ENCODE data around the gene TMEM164. TPM values are rescaled to one million over a fixed set of nuclear protein-coding genes. Genes with fewer than 3 reads are reported as not detected.
A peak's percentile ranks its signal among the peaks of the same experiment; 100 is the strongest.

Gene TMEM164
- total RNA-seq, 2 experiments from 2014 or later: 11.9 to 12.0 TPM

DNA sequence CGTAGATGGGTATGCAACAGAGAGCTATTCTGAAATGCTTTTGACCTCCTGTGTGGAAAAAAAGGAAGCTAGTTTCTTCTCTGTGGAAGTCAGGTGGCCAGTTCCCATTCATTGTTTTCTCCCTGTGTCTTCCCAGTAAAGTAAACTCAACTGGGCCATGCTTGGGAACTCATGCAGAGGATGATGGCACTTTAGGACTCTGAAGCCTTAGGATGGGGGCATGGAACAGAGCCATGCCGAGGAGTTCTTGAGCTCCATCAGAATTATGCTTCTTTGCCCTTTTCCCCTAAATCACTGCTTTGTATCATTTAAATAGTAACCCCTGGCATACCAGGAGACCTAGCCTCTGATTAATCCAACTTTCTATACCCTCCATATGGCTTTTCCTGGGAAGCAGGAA lies 3.2 kb downstream of the TMEM164 start:
- no peak overlapping the region for H3K27ac Mint-ChIP-seq
- peaks cover 35% of the 10 kb centered on the region for H3K4me1 Mint-ChIP-seq (ENCODE audit: low read depth)
- H3K9me3 Mint-ChIP-seq: no peaks in the 10 kb centered on the region
- no peak for DNase-seq
- peaks cover 4% of the 10 kb centered on the region for H3K36me3 Mint-ChIP-seq (ENCODE audit: low read depth)
- no peak overlapping the region for H3K4me3 Mint-ChIP-seq
- CTCF ChIA-PET: interaction anchor here (0.7 kb wide), 1 partner anchor 123 kb away, joined by 4 read pairs; no protein-coding TSS in a partner anchor
- no peaks in the 10 kb centered on the region for H3K27me3 Mint-ChIP-seq (ENCODE audit: low read depth)
- intact Hi-C loops (cut with micrococcal nuclease): no loop called here

DNA sequence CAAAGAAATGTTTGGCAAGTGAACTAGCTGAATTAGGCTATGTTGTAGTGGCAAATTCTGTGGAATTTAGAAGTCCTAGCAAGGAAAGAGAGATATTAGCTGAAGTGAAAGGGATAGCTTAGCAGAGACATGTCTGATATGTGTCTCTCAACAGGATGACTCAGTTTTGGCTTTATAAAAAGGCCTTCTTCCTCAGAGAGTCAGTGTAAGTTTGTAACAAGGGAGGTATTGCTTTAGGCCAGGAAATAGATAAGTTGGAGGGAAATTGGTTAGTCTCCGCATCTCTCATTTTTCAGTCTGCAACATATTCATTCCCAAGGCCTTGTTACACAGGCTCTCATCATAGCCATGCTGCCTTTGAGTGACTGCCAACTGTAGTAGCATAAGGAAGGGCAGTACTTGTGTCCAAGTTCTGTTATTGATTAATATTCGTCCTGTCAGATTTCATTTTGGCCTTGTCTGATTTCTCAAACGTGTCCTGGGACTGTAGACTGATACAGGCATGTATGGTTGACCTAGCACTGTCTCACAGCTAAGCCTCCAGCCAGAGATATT lies 4.0 kb downstream of the TMEM164 start:
- intact Hi-C loops (cut with micrococcal nuclease): no loop called here
- H3K4me3 Mint-ChIP-seq: no peak overlapping the region
- peak overlapping the region; percentile 17 for H3K27ac Mint-ChIP-seq
- DNase-seq: no peak
- H3K36me3 Mint-ChIP-seq (ENCODE audit: low read depth): peaks cover 5% of the 10 kb centered on the region
- no peaks in the 10 kb centered on the region for H3K9me3 Mint-ChIP-seq
- CTCF ChIA-PET: interaction anchor here (0.7 kb wide), 1 partner anchor 123 kb away, joined by 4 read pairs; no protein-coding TSS in a partner anchor
- H3K27me3 Mint-ChIP-seq (ENCODE audit: low read depth): no peaks in the 10 kb centered on the region
- peaks cover 32% of the 10 kb centered on the region for H3K4me1 Mint-ChIP-seq (ENCODE audit: low read depth)

DNA sequence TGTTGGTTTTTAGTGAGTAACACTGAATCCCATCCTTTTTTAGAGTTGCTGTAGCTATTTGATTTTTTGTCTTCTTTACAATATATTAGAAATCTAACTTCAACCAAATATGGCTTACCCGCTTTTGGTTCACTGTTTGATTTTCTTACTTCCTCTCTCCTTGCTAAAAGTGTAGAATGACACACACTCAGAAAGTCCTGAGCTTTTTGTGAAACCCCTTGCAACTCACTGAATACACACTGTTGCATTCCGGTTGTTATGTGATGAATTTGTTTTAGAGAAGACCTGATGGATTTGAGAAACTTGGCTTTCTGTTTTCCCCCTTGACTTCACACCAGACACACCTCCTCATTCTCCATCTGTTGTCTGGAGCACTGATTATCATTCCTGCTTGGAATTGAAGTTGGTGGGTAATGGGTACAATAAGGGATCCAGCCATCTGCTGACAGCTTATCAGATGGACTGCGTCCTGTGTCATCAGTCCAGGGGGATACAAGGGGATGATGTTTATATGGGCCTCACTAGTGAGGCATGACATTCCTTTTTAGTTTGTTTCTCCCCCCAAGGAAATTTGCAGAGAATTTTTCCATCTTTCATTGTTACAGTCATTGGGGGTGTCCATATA lies 5.2 kb downstream of the TMEM164 start:
- Mint-ChIP-seq H3K4me3 (no peak overlapping the region), H3K4me1 (ENCODE audit: low read depth) (peaks cover 32% of the 10 kb centered on the region), H3K36me3 (ENCODE audit: low read depth) (peaks cover 6% of the 10 kb centered on the region)

DNA sequence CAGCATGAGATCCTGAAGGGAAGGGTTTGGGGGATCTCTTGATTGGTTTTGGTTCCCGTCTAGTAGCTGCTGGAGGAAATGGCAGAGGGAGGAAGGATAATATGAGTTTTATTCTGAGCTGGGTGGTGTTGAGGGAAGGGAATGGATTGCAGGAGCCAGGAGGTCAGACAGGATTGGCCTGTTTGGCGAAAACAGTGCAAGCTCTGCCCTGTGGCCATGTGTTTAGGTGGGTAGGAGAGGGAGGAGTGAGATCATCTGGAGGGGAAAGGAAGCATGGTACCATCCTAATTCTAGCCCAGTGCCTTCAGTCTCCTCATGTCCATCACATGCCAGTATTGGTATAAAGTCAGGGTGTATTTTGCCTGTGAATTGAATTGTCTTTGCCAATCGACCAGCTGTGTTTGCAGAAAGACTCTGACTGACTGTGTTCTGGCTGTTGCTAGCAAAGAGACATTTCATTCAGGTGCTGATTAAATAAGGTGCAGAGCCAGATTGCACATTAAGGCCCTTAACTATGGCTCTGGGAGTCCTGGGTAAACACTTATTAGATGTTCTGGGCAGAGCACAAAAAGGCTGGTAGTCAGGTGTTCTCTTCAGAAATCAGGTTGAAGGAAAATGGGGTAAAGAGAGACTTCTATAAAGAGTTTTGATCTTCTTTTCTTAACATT lies 10.0 kb downstream of the TMEM164 start:
- Mint-ChIP-seq H3K27me3 (ENCODE audit: low read depth) (no peaks in the 10 kb centered on the region), H3K4me3 (no peak overlapping the region), H3K36me3 (ENCODE audit: low read depth) (peaks cover 4% of the 10 kb centered on the region), H3K4me1 (ENCODE audit: low read depth) (peaks cover 11% of the 10 kb centered on the region), H3K27ac (no peak overlapping the region), H3K9me3 (no peaks in the 10 kb centered on the region)
- CTCF ChIA-PET: no interaction called here
- no peak for DNase-seq
- intact Hi-C loops (cut with micrococcal nuclease): no loop called here

More for the DNA sequence above, 5.2 kb downstream of the TMEM164 start:
- Mint-ChIP-seq H3K27ac (no peak overlapping the region), H3K27me3 (ENCODE audit: low read depth) (no peaks in the 10 kb centered on the region), H3K9me3 (no peaks in the 10 kb centered on the region)
- CTCF ChIA-PET: no interaction called here
- no peak for DNase-seq
- intact Hi-C loops (cut with micrococcal nuclease): no loop called here

DNA sequence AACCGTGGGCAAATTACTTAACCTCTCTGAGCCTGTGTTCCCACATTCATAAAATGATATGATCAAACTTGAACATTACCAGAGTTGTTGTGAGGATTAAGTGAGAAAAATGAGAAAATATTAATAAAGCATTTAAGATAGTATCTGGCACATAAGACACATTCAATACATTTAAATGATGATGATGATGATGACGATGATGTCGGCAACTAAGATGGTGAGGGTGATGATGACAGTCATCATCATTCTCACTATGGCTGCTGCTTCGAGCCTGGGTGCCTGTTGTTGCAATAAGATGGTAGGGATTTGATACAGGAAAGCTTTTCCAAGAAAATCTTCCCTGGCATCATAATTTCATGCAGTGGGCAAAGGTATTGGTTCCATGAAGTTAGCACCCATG lies 11.1 kb downstream of the TMEM164 start:
- DNase-seq: no peak
- Mint-ChIP-seq H3K9me3 (no peaks in the 10 kb centered on the region), H3K27ac (no peak overlapping the region), H3K36me3 (ENCODE audit: low read depth) (peaks cover 4% of the 10 kb centered on the region), H3K4me1 (ENCODE audit: low read depth) (peaks cover 9% of the 10 kb centered on the region), H3K4me3 (no peak overlapping the region), H3K27me3 (ENCODE audit: low read depth) (no peaks in the 10 kb centered on the region)
- intact Hi-C loops (cut with micrococcal nuclease): no loop called here
- CTCF ChIA-PET: no interaction called here

DNA sequence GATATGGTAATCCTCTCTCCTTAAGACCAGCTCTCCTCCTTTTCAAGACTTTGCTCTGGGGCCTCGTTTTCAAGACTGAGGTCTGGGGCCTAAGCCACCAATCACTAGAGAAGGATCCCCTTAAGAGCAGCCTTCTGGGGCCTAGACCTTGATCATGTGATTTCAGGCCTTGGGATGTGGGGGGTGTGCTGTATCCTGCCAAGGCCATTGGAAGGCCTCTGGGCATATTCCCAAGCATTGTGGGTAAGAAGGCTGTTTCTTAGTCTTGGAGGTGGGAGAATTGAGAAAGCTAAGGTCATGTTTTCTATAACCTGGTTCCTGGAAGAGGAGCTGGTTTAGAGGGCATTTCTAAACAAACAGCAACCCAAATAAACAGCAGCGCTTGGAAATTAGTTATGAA lies 12.1 kb downstream of the TMEM164 start:
- Mint-ChIP-seq H3K4me1 (ENCODE audit: low read depth) (peaks cover 8% of the 10 kb centered on the region), H3K36me3 (ENCODE audit: low read depth) (peaks cover 4% of the 10 kb centered on the region), H3K4me3 (no peak overlapping the region), H3K9me3 (no peaks in the 10 kb centered on the region), H3K27ac (no peak overlapping the region), H3K27me3 (ENCODE audit: low read depth) (no peaks in the 10 kb centered on the region)
- intact Hi-C loops (cut with micrococcal nuclease): no loop called here
- DNase-seq: no peak
- CTCF ChIA-PET: interaction anchor here (0.6 kb wide), 1 partner anchor 40 kb away, joined by 4 read pairs; no protein-coding TSS in a partner anchor

DNA sequence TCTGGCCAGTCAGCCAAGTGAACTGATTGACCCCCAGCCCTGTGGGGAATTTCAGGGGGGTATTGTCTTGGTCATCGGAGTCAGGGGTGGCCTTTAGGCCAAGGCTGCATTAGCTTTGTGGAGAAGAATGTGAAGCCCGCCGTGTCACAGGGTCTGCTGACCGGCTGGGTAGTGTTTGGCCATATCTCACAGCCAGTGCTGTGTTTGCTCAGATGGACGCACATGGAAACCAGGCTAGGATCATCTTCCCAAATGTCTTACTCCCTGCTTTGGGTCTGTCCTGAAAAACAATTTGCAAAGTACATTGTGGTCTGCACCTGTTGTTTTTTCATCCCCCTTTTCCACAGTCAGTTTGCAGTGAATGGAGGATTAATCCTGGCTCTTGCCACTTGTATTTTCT lies 13.0 kb downstream of the TMEM164 start:
- CTCF ChIA-PET: no interaction called here
- Mint-ChIP-seq H3K4me1 (ENCODE audit: low read depth) (peaks cover 8% of the 10 kb centered on the region), H3K36me3 (ENCODE audit: low read depth) (peaks cover 4% of the 10 kb centered on the region), H3K9me3 (no peaks in the 10 kb centered on the region), H3K27ac (no peak overlapping the region), H3K4me3 (no peak overlapping the region), H3K27me3 (ENCODE audit: low read depth) (no peaks in the 10 kb centered on the region)
- intact Hi-C loops (cut with micrococcal nuclease): no loop called here
- no peak for DNase-seq

DNA sequence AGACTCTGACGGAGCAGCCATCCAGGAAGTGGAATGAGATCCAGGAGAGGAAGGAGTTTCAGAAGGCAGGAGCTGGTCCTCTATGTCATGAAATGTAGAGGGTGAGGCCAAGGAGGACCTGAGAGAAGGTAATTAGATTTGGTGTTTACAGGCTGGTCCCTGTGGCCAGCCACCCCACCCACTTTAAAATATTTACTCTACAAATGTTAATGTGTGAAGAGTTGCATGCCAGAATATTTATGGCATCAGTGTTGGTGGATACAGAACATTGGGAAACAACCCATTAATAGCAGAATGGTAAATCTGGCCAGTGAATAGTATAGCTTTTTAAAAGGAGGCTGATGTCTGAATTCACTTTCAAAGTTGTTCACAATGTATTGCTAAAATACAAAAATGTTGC lies 17.6 kb downstream of the TMEM164 start:
- intact Hi-C loops (cut with micrococcal nuclease): no loop called here
- no peaks in the 10 kb centered on the region for H3K27me3 Mint-ChIP-seq (ENCODE audit: low read depth)

DNA sequence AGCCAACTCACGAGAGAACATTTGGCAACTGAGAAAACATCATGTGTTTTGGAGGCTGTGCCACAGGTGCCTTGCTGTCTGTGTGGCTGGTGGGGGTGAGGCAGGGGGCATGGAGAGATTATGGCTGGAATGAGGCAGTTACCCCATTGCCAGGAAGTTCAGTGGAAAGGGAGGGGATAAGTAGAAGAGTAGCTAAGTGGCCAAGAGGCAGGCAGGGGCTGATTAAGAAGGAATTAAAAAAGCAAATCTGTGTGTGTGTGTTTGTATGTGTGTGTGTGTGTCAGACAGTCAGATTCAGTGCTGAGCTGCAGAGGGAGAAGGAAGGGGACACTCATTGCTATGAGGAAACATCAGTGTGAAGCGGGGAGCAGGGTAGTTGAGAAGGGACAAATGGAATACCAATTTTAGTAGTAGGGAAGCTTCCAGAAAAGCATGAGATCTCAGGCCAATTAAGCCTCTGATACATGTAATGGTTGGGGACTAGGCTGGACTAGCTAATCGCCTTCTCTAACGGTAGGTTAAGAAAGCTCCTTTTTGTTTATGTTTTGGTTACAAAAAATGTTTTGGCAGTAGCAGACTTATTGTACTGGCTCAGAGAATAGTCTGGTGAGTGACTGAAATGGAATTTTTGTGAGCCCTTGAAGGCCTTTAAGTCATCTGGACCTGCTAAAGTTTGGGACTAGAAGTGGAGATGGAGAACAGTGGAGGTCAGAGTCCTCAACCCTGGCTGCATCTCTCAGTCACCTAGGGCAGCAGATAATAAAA lies 18.5 kb downstream of the TMEM164 start:
- Mint-ChIP-seq H3K4me3 (no peak overlapping the region), H3K27me3 (ENCODE audit: low read depth) (no peaks in the 10 kb centered on the region), H3K9me3 (no peaks in the 10 kb centered on the region), H3K27ac (no peak overlapping the region), H3K36me3 (ENCODE audit: low read depth) (peaks cover 2% of the 10 kb centered on the region), H3K4me1 (ENCODE audit: low read depth) (peaks cover 5% of the 10 kb centered on the region)
- intact Hi-C loops (cut with micrococcal nuclease): no loop called here
- CTCF ChIA-PET: interaction anchor here (1.0 kb wide), 1 partner anchor 125 kb away, joined by 4 read pairs; no protein-coding TSS in a partner anchor
- DNase-seq: no peak

More for the DNA sequence above, 17.6 kb downstream of the TMEM164 start:
- Mint-ChIP-seq H3K4me3 (no peak overlapping the region), H3K4me1 (ENCODE audit: low read depth) (peaks cover 2% of the 10 kb centered on the region), H3K27ac (no peak overlapping the region), H3K9me3 (no peaks in the 10 kb centered on the region), H3K36me3 (ENCODE audit: low read depth) (peaks cover 3% of the 10 kb centered on the region)
- DNase-seq: no peak
- CTCF ChIA-PET: interaction anchor here (1.0 kb wide), 1 partner anchor 126 kb away, joined by 4 read pairs; no protein-coding TSS in a partner anchor

DNA sequence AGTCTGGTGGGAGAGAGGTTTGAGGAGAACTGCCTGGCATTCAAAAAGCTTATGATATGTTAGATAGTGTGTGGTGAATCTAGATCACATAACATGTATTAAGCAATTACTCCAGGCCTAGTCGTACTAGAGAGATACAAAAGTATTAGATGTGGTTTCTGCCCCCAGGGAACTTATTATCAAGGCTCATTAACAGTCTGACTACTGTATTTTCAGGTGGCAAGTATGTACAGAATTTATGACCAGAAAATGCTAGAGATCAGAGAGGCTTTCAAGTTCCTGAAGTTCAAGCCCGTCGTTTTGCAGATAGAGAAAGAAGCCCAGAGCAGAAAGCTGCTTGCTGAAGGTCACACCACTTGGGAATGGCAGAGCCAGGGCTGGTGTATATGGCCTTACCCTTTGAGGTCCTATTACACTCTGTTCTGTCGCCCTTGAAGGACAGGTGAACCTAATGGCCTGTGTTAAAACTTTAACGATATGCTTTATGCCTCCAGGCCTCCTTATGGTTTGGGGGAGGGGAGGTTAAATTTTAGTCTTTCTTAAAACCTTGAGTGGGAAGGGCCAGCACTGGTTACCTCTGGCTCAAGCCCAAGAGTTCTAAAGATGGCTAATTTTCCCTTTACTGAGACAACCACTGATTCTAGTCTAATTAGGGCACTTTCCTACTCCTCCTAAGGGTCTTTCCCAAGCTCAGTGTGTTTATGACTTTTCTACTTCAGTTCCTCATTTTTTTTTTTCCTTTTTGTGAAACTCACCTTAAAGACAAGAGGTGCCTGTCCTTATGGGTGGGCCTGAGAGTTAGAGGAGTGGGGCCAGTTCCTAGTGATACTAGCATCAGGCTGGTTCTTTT lies 19.9 kb downstream of the TMEM164 start:
- H3K4me3 Mint-ChIP-seq: no peak overlapping the region
- H3K36me3 Mint-ChIP-seq (ENCODE audit: low read depth): peaks cover 4% of the 10 kb centered on the region
- no peak for DNase-seq
- H3K9me3 Mint-ChIP-seq: no peaks in the 10 kb centered on the region
- CTCF ChIA-PET: no interaction called here
- intact Hi-C loops (cut with micrococcal nuclease): no loop called here
- no peak overlapping the region for H3K27ac Mint-ChIP-seq
- H3K27me3 Mint-ChIP-seq (ENCODE audit: low read depth): no peaks in the 10 kb centered on the region
- H3K4me1 Mint-ChIP-seq (ENCODE audit: low read depth): peaks cover 3% of the 10 kb centered on the region

DNA sequence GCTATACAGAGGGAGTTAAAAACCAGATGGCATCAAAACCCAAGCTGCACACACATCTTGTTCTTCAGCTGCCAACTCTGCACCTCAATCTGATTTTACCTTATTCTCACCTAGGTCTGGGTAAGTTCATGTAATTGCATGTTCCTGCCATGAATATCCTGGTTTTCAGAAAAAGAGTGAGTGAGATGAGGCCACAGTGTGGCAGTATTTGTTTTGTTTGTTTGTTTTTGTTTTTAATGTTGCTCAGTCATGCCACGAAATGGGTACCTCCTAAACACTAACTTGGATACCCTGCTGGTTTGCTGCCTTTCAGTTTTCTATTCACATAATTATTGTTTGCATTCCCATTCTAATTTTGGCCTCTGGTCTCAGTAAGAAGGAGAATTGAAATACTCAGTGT lies 22.5 kb downstream of the TMEM164 start:
- H3K4me1 Mint-ChIP-seq (ENCODE audit: low read depth): peaks cover 6% of the 10 kb centered on the region
- H3K4me3 Mint-ChIP-seq: no peak overlapping the region
- H3K36me3 Mint-ChIP-seq (ENCODE audit: low read depth): peaks cover 4% of the 10 kb centered on the region
- H3K27me3 Mint-ChIP-seq (ENCODE audit: low read depth): no peaks in the 10 kb centered on the region
- H3K9me3 Mint-ChIP-seq: no peaks in the 10 kb centered on the region
- DNase-seq: no peak
- no peak overlapping the region for H3K27ac Mint-ChIP-seq
- intact Hi-C loops (cut with micrococcal nuclease): no loop called here
- CTCF ChIA-PET: no interaction called here
